Liver (tissue), 9 donors: ENCODE results near the gene LNX2. TPM values are rescaled to one million over a fixed set of nuclear protein-coding genes. Genes with fewer than 3 reads are reported as not detected.

Experiments used
- DNase-seq: peaks from one replicate; pipeline ENCODE4 v3.0.0-alpha.2; 2017; ENCODE audit warnings: low spot score
- H3K27ac ChIP-seq, 2 donors: one replicate each; pipeline ENCODE4 v1.7.0; 2013; ENCODE audit warnings: inconsistent platforms in 2 of 2, low read length in 2 of 2, control low read depth in 1 of 2, low read depth in 1 of 2, mild to moderate bottlenecking in 1 of 2
- H3K27me3 ChIP-seq, 4 donors: one replicate each; pipeline versions ENCODE4 v1.6.1 to v1.7.0; 2013; ENCODE audit warnings: low read length in 3 of 4, inconsistent platforms in 1 of 4, mild to moderate bottlenecking in 1 of 4, moderate library complexity in 1 of 4; ENCODE audit not compliant: control insufficient read depth in 4 of 4, insufficient read depth in 4 of 4
- H3K36me3 ChIP-seq, 4 donors: one replicate each; pipeline versions ENCODE4 v1.6.1 to v1.7.0; 2013; ENCODE audit warnings: low read length in 3 of 4, mild to moderate bottlenecking in 3 of 4, low read depth in 1 of 4, moderate library complexity in 1 of 4; ENCODE audit not compliant: control insufficient read depth in 4 of 4, insufficient read depth in 3 of 4
- H3K4me1 ChIP-seq, 4 donors: one replicate each; pipeline versions ENCODE4 v1.6.1 to v1.7.0; 2013; ENCODE audit warnings: low read length in 3 of 4, mild to moderate bottlenecking in 3 of 4, moderate library complexity in 1 of 4; ENCODE audit not compliant: control insufficient read depth in 4 of 4, insufficient read depth in 4 of 4
- H3K4me3 ChIP-seq, 3 donors: one replicate each; pipeline versions ENCODE4 v1.6.1 to v1.7.0; 2013; ENCODE audit warnings: low read length in 3 of 3, control low read depth in 1 of 3, low read depth in 1 of 3, mild to moderate bottlenecking in 1 of 3
- H3K9ac ChIP-seq, 2 donors: one replicate each; pipeline ENCODE4 v1.7.0; 2013; ENCODE audit warnings: low read length in 2 of 2, mild to moderate bottlenecking in 2 of 2, moderate library complexity in 2 of 2, control low read depth in 1 of 2, low read depth in 1 of 2
- H3K9me3 ChIP-seq, 4 donors: one replicate each; pipeline versions ENCODE4 v1.6.1 to v1.7.0; 2013; ENCODE audit warnings: low read length in 3 of 4; ENCODE audit not compliant: control insufficient read depth in 4 of 4
- ATF3 ChIP-seq: IDR thresholded peaks from 2 replicates; pipeline ENCODE4 v1.6.1; 2016; ENCODE audit warnings: antibody characterized with exemption
- CTCF ChIP-seq: fragments of 150-350 bp; IDR thresholded peaks from 2 replicates; pipeline ENCODE4 v1.5.1; 2017; ENCODE audit warnings: improper control_type of control experiment, low read depth, low read length; ENCODE audit not compliant: missing input control
- EGR1 ChIP-seq, 2 donors: IDR thresholded peaks; 2 replicates each; pipeline ENCODE4 v1.6.1; 2016 to 2018; ENCODE audit warnings: antibody characterized with exemption in 2 of 2, low read depth in 2 of 2
- FOXA1 ChIP-seq: IDR thresholded peaks from 2 replicates; pipeline ENCODE4 v1.6.1; 2016; ENCODE audit warnings: antibody characterized with exemption
- FOXA2 ChIP-seq: IDR thresholded peaks from 2 replicates; pipeline ENCODE4 v1.6.1; 2016; ENCODE audit warnings: antibody characterized with exemption
- GABPA ChIP-seq, 2 donors: IDR thresholded peaks in 1 of 2; conservative IDR thresholded peaks in 1 of 2; 2 replicates each; pipeline ENCODE4 v1.6.1; 2016; ENCODE audit warnings: antibody characterized with exemption in 2 of 2, mild to moderate bottlenecking in 1 of 2, moderate library complexity in 1 of 2
- HNF4A ChIP-seq, 2 donors: conservative IDR thresholded peaks; 2 replicates each; pipeline ENCODE4 v1.6.1; 2016; ENCODE audit warnings: antibody characterized with exemption in 2 of 2, mild to moderate bottlenecking in 2 of 2
- HNF4G ChIP-seq: IDR thresholded peaks from 2 replicates; pipeline ENCODE4 v1.6.1; 2016; ENCODE audit warnings: antibody characterized with exemption
- JUND ChIP-seq, 2 donors: IDR thresholded peaks; 2 replicates each; pipeline ENCODE4 v1.6.1; 2016; ENCODE audit warnings: antibody characterized with exemption in 2 of 2
- MAX ChIP-seq: IDR thresholded peaks from 2 replicates; pipeline ENCODE4 v1.6.1; 2016; ENCODE audit warnings: antibody characterized with exemption
- NR2F2 ChIP-seq: IDR thresholded peaks from 2 replicates; pipeline ENCODE4 v1.6.1; 2016; ENCODE audit warnings: antibody characterized with exemption
- RAD21 ChIP-seq, 2 donors: IDR thresholded peaks; 2 replicates each; pipeline ENCODE4 v1.6.1; 2016; ENCODE audit warnings: antibody characterized with exemption in 2 of 2, mild to moderate bottlenecking in 2 of 2
- REST ChIP-seq: IDR thresholded peaks from 2 replicates; pipeline ENCODE4 v1.6.1; 2016; ENCODE audit warnings: antibody characterized with exemption, mild to moderate bottlenecking
- RXRA ChIP-seq, 2 donors: IDR thresholded peaks; 2 replicates each; pipeline ENCODE4 v1.6.1; 2017 to 2018; ENCODE audit warnings: antibody characterized with exemption in 2 of 2, mild to moderate bottlenecking in 1 of 2
- SP1 ChIP-seq: IDR thresholded peaks from 2 replicates; pipeline ENCODE4 v1.6.1; 2018; ENCODE audit warnings: antibody characterized with exemption, mild to moderate bottlenecking
- TAF1 ChIP-seq: conservative IDR thresholded peaks from 2 replicates; pipeline ENCODE4 v1.6.1; 2016; ENCODE audit warnings: antibody characterized with exemption, mild to moderate bottlenecking
- ZBTB33 ChIP-seq: IDR thresholded peaks from 2 replicates; pipeline ENCODE4 v1.6.1; 2016; ENCODE audit warnings: antibody characterized with exemption
- WGBS: extraction: QIAGEN DNeasy Blood & Tissue Kit; methylation state at CpG from one replicate; pipeline ENCODE4 v1.1.7; 2013; 5-methylcytosine and 5-hydroxymethylcytosine counted together
- polyA plus RNA-seq, 2 donors: library from polyadenylated mRNA; stranded (reverse) in 1 of 2; unstranded in 1 of 2; fragments of 200-250 nt in 1 of 2; fragments of >200 nt in 1 of 2; fragmentation: Nextera tagmentation in 1 of 2; extraction: Ambion mirVana in 1 of 2; gene quantifications; one replicate each; pipeline versions ENCODE4 v1.2.1 to v1.2.3, GENCODE V29; 2013 to 2015
- total RNA-seq, 2 donors: library from RNA; depleted of rRNA; stranded (reverse); fragments of >200 nt; gene quantifications; one replicate each; pipeline ENCODE4 v1.2.3, GENCODE V29; 2014
- donor health status: healthy.
- donor health status: healthy.
- donor health status: healthy.
- donor health status: healthy.
- donor health status: healthy.

LNX2 gene
- total and polyA plus RNA-seq, 4 donors, result 6.2 to 25.9 (median 13.3) TPM

- Histone ChIP-seq H3K9ac (no peak overlapping the region), H3K27me3 (no peaks in the 10 kb centered on the region), H3K9me3 (no peaks in the 10 kb centered on the region), H3K4me1 (peaks cover 2 to 15% (median 9%) of the 10 kb centered on the region in 4 donors), H3K4me3 (no peak overlapping the region), H3K36me3 (peaks cover 7 to 52% (median 18%) of the 10 kb centered on the region in 4 donors), H3K27ac (no peak overlapping the region)
- DNase-seq, result no peak
- TF ChIP-seq GABPA (IDR thresholded peaks at IDR 0.05 in 1 of 2, conservative IDR thresholded peaks at IDR 0.05 in 1 of 2) (no peak), REST (no peak), TAF1 (no peak), ZBTB33 (no peak), CTCF (no peak), SP1 (no peak), JUND (IDR thresholded peaks at IDR 0.05) (no peak), HNF4A (conservative IDR thresholded peaks at IDR 0.05) (no peak), NR2F2 (no peak), FOXA2 (no peak), MAX (no peak), HNF4G (no peak), ATF3 (no peak)
- WGBS, result 69% methylated on average over 4 of the region's 4 CpGs
Measured at GRCh38 chr13:27551562-27551961, 68.8 kb downstream of the LNX2 start.

GRCh38 chr13:27549406-27549981 is 70.8 kb downstream of the LNX2 start:
- no peak overlapping the region for H3K27ac ChIP-seq
- DNase-seq, result no peak
- H3K9me3 ChIP-seq, result no peaks in the 10 kb centered on the region
- WGBS, result 53% methylated on average over 8 of the region's 8 CpGs
- H3K4me3 ChIP-seq, result no peak overlapping the region
- no peaks in the 10 kb centered on the region for H3K27me3 ChIP-seq
- H3K36me3 ChIP-seq, result peaks cover 2 to 39% (median 12%) of the 10 kb centered on the region in 4 donors
- peaks cover 2 to 15% (median 9%) of the 10 kb centered on the region in 4 donors for H3K4me1 ChIP-seq
- no peak overlapping the region for H3K9ac ChIP-seq
- no peak for TF ChIP-seq GABPA (IDR thresholded peaks at IDR 0.05 in 1 of 2, conservative IDR thresholded peaks at IDR 0.05 in 1 of 2)
- no peak for TF ChIP-seq NR2F2
- TF ChIP-seq FOXA1, result no peak
- TF ChIP-seq EGR1 (IDR thresholded peaks at IDR 0.05; ENCODE audit: low read depth in 2 of 2), result no peak
- peak; percentile 69 for TF ChIP-seq ZBTB33
- TF ChIP-seq FOXA2, result no peak
- peak; percentile 75 for TF ChIP-seq HNF4G
- TF ChIP-seq RAD21 (IDR thresholded peaks at IDR 0.05), result peak; percentile 51 to 58
- TF ChIP-seq ATF3, result peak; percentile 33
- TF ChIP-seq REST, result no peak
- peak; percentile 63 for TF ChIP-seq SP1
- peak; percentile 53 to 77 for TF ChIP-seq RXRA (IDR thresholded peaks at IDR 0.05)
